Activated CD4-positive, alpha-beta memory T cell treated with anti-CD3 and anti-CD28 coated beads, Interleukin-2, amount 10 ng/mL, durations not matched to agents 7 days and 5 days (primary cell): ENCODE data around the gene ZWINT. TPM values are rescaled to one million over a fixed set of nuclear protein-coding genes. Genes with fewer than 3 reads are reported as not detected.

Experiments used
- CTCF ChIA-PET: fragments of 350-600 bp; sonication (Branson Sonifier 250); formaldehyde crosslinking; loops from one replicate; lab custom pipeline; 2021; ENCODE audit warnings: antibody characterized with exemption, inconsistent platforms; lab: Charles Lee
- POLR2A ChIA-PET: fragments of 350-600 bp; sonication (Branson Sonifier 250); formaldehyde crosslinking; loops from one replicate; lab custom pipeline; 2021; ENCODE audit warnings: antibody characterized with exemption; lab: Charles Lee
- DNase-seq: peaks from one replicate; pipeline ENCODE4 v3.0.0-alpha.2; 2020
- H3K27ac Mint-ChIP-seq: one replicate; pipeline ENCODE4 v1.8.0; 2021; ENCODE audit warnings: mild to moderate bottlenecking, mixed read lengths
- H3K27me3 Mint-ChIP-seq: one replicate; pipeline ENCODE4 v1.8.0; 2021; ENCODE audit warnings: mixed read lengths
- H3K36me3 Mint-ChIP-seq: one replicate; pipeline ENCODE4 v1.8.0; 2021; ENCODE audit warnings: low read depth, mixed read lengths
- H3K4me1 Mint-ChIP-seq: one replicate; pipeline ENCODE4 v1.8.0; 2021; ENCODE audit warnings: mixed read lengths
- H3K4me3 Mint-ChIP-seq: one replicate; pipeline ENCODE4 v1.8.0; 2021; ENCODE audit warnings: mild to moderate bottlenecking, mixed read lengths
- H3K9me3 Mint-ChIP-seq: one replicate; pipeline ENCODE4 v1.8.0; 2021; ENCODE audit warnings: mixed read lengths
- total RNA-seq, 2 experiments: library from RNA; stranded (reverse); gene quantifications; one replicate each; pipeline ENCODE4 v1.2.3, GENCODE V29; 2021

ZWINT gene, protein sequence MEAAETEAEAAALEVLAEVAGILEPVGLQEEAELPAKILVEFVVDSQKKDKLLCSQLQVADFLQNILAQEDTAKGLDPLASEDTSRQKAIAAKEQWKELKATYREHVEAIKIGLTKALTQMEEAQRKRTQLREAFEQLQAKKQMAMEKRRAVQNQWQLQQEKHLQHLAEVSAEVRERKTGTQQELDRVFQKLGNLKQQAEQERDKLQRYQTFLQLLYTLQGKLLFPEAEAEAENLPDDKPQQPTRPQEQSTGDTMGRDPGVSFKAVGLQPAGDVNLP
- total RNA-seq = 10 to 100 TPM; 75.9 to 78.2 TPM

GRCh38 chr10:56360967-56361612 is at the start of gene ZWINT:
ZWINT (minus strand) TSS chr10:56361259; CDS start chr10:56361236, 23 bp downstream.
- peak; percentile 95 for DNase-seq
- CTCF ChIA-PET = interaction anchor here (2.8 kb wide), 1 partner anchor 11 kb away, joined by 11 read pairs; no protein-coding TSS in a partner anchor
- peaks cover 44% of the 10 kb centered on the region for H3K36me3 Mint-ChIP-seq
- POLR2A ChIA-PET = interaction anchor here (0.8 to 1.9 kb wide), 3 partner anchors 9 to 12 kb away, joined by 3 to 10 read pairs (median 8); no protein-coding TSS in a partner anchor
- H3K9me3 Mint-ChIP-seq = no peaks in the 10 kb centered on the region
- peak within 1 kb of the TSS; percentile 81 for H3K27ac Mint-ChIP-seq
- peaks cover 62% of the 10 kb centered on the region for H3K4me1 Mint-ChIP-seq
- H3K27me3 Mint-ChIP-seq = no peaks in the 10 kb centered on the region
- peak within 1 kb of the TSS; percentile 91 for H3K4me3 Mint-ChIP-seq

GRCh38 chr10:56383806-56384205 is 22.7 kb upstream of the ZWINT start:
- Mint-ChIP-seq H3K9me3 (no peaks in the 10 kb centered on the region), H3K36me3 (no peaks in the 10 kb centered on the region), H3K27me3 (peaks cover 1% of the 10 kb centered on the region), H3K4me3 (no peak overlapping the region), H3K4me1 (no peaks in the 10 kb centered on the region), H3K27ac (no peak overlapping the region)
- CTCF ChIA-PET = no interaction called here
- POLR2A ChIA-PET = no interaction called here
- DNase-seq = no peak

DNA sequence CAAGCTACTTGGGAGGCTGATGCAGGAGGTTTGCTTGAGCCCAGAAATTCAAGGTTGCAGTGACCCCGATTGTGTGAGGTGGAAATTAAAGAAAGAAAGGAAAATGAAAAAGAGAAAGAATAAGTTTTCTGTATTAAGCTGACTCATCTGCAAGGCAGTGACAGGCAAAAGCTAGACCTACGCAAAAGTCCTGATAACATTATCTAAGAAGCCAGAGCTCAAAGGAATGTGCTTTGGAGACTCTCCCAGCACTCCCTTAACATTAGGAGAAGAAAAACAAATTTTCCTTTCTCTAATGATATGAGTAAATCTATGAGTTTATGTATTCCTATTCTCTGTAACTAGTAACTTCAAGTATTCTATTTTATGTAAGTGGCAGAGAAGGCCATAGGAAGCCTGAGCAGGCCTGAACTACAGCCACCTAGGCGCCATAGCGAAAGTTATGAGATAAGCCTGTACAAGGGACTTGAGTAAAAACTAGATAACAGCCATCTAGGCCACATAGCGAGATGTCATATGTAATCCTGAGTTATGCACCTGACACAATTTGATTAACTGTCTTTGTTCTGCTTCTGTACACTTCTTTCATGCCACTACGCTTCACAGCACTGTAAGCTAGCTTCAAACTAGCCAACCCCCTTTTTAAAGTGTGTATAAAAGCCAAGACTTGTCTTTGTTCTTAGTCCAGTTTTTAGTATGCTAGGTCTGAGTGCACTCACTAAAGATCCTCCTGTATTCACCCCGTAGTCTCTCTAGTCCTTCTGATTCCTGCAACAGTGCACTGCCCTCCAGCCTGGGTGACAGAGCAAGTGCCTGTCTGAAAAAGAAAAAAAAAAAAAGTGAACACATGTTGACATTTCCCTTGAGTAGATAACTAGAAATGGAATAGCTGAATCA is 9.4 kb upstream of the ZWINT start:
- POLR2A ChIA-PET = no interaction called here

GRCh38 chr10:56360583-56360966 is 484 bp downstream of the ZWINT start:
- POLR2A ChIA-PET = interaction anchor here (1.5 to 1.9 kb wide), 2 partner anchors 9 to 10 kb away, joined by 8 to 10 read pairs; no protein-coding TSS in a partner anchor
- no peaks in the 10 kb centered on the region for H3K9me3 Mint-ChIP-seq
- peak overlapping the region; percentile 81 for H3K27ac Mint-ChIP-seq
- CTCF ChIA-PET = interaction anchor here (2.8 kb wide), 1 partner anchor 11 kb away, joined by 11 read pairs; no protein-coding TSS in a partner anchor
- peaks cover 64% of the 10 kb centered on the region for H3K4me1 Mint-ChIP-seq
- no peaks in the 10 kb centered on the region for H3K27me3 Mint-ChIP-seq
- peaks cover 44% of the 10 kb centered on the region for H3K36me3 Mint-ChIP-seq
- no peak for DNase-seq
- peak overlapping the region; percentile 91 for H3K4me3 Mint-ChIP-seq

More for the DNA sequence above, 9.4 kb upstream of the ZWINT start:
- CTCF ChIA-PET = no interaction called here
- DNase-seq = no peak
- Mint-ChIP-seq H3K27ac (no peak overlapping the region), H3K4me3 (no peak overlapping the region), H3K27me3 (peaks cover 2% of the 10 kb centered on the region), H3K9me3 (peaks cover 20% of the 10 kb centered on the region), H3K4me1 (no peaks in the 10 kb centered on the region), H3K36me3 (peaks cover 6% of the 10 kb centered on the region)

DNA sequence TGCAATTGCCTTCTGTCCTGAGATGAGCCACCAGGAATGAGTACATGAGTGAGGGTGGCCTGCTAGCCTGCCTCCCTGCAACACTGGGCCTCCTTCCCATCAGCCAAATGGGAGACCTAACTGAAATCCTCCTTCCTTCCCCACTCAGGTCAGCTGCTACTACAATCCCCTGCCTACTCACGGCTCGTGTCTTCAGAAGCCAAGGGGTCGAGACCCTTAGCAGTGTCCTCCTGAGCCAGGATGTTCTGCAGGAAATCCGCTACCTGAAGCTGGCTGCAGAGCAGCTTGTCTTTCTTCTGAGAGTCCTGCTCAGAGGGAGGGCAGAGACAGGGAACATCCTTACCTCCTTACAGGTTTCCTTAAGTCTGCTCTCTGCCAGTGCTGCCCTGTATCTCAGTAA is 1.2 kb downstream of the ZWINT start:
- no peak for DNase-seq
- ChIA-PET CTCF (interaction anchor here (2.8 kb wide), 1 partner anchor 10 kb away, joined by 11 read pairs; no protein-coding TSS in a partner anchor), POLR2A (no interaction called here)
- Mint-ChIP-seq H3K4me3 (peak overlapping the region; percentile 91), H3K4me1 (peaks cover 65% of the 10 kb centered on the region), H3K36me3 (peaks cover 47% of the 10 kb centered on the region), H3K27me3 (no peaks in the 10 kb centered on the region), H3K27ac (peak overlapping the region; percentile 81), H3K9me3 (no peaks in the 10 kb centered on the region)

DNA sequence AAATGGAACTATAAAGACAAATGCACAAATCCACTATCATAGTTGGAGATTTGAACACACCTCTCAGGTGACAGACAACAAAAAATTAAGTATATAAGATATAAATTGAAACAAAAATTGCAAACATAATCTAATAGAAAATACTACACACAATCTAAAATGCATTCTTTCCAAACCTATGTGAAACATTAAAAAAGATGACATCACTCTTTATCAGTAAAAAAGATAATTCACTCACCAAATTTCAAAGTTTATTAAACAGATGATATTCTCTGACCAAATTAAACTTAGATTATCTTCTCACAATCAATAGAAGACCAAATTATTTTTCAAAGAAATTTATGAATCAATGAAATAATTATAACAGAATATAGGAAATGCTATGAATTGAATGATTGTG is 4.0 kb downstream of the ZWINT start:
- no peaks in the 10 kb centered on the region for H3K27me3 Mint-ChIP-seq
- no peaks in the 10 kb centered on the region for H3K9me3 Mint-ChIP-seq
- POLR2A ChIA-PET = no interaction called here
- no peak overlapping the region for H3K4me3 Mint-ChIP-seq
- no peak for DNase-seq
- peaks cover 51% of the 10 kb centered on the region for H3K4me1 Mint-ChIP-seq
- H3K27ac Mint-ChIP-seq = no peak overlapping the region
- peaks cover 58% of the 10 kb centered on the region for H3K36me3 Mint-ChIP-seq
- CTCF ChIA-PET = no interaction called here

GRCh38 chr10:56351909-56352630 is 9.0 kb downstream of the ZWINT start:
- no peak for DNase-seq
- Mint-ChIP-seq H3K27me3 (no peaks in the 10 kb centered on the region), H3K4me3 (no peak overlapping the region), H3K27ac (no peak overlapping the region), H3K4me1 (peaks cover 6% of the 10 kb centered on the region), H3K9me3 (no peaks in the 10 kb centered on the region), H3K36me3 (peaks cover 19% of the 10 kb centered on the region)
- ChIA-PET CTCF (interaction anchor here (1.5 kb wide), 1 partner anchor 7 kb away, joined by 4 read pairs; no protein-coding TSS in a partner anchor), POLR2A (interaction anchor here (1.7 kb wide), 1 partner anchor 9 kb away, joined by 10 read pairs; the partner anchor contains the start of gene ZWINT)

DNA sequence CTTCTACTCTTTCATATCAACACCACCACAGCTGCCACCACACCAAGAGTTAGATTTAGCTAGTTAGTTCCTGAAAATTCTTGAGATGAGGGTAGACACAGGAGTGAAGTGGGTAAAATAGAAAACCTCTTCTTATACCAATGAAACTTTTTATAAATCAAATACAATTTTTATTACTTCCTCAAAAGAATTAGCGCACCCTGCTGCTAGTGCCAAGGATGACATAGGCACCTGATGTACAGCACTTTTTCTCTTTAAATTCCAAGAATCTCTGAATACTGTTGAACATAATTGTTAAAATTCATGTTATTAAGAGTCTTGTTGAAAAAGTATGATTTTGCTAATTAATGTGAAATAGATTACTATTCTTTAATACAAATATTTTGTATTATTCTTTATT is 11.4 kb downstream of the ZWINT start:
- Mint-ChIP-seq H3K27me3 (no peaks in the 10 kb centered on the region), H3K27ac (no peak overlapping the region), H3K4me3 (no peak overlapping the region), H3K36me3 (peaks cover 12% of the 10 kb centered on the region), H3K9me3 (no peaks in the 10 kb centered on the region), H3K4me1 (no peaks in the 10 kb centered on the region)
- no peak for DNase-seq
- ChIA-PET POLR2A (interaction anchor here (1.3 to 2.1 kb wide), 2 partner anchors 11 to 13 kb away, joined by 5 to 8 read pairs; partner anchors contain the start of gene ZWINT), CTCF (interaction anchor here (1.4 to 2.6 kb wide), 2 partner anchors 12 to 13 kb away, joined by 3 to 11 read pairs; partner anchors contain the start of gene ZWINT)

DNA sequence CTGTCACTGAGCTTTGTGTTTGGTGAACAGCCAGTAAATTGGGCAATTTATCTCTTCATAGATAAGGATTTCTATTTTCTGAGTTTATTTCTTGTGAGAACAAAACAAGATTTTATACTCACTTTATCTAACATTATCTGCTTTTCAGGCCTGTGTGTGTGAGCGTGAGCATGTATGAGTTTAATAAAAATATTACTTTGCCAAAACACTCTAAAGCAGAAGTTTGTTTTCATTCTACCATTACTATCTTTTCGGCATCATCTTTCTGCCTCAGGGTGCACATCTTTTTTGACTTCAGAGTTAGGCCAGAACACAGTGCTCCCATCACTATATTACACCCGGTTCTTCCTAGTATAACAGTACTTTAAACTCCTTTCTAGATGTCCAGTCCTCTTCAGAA is 13.0 kb downstream of the ZWINT start:
- Mint-ChIP-seq H3K36me3 (peaks cover 6% of the 10 kb centered on the region), H3K4me1 (no peaks in the 10 kb centered on the region), H3K4me3 (no peak overlapping the region), H3K27me3 (no peaks in the 10 kb centered on the region), H3K27ac (no peak overlapping the region), H3K9me3 (no peaks in the 10 kb centered on the region)
- no peak for DNase-seq
- CTCF ChIA-PET = no interaction called here
- POLR2A ChIA-PET = no interaction called here

DNA sequence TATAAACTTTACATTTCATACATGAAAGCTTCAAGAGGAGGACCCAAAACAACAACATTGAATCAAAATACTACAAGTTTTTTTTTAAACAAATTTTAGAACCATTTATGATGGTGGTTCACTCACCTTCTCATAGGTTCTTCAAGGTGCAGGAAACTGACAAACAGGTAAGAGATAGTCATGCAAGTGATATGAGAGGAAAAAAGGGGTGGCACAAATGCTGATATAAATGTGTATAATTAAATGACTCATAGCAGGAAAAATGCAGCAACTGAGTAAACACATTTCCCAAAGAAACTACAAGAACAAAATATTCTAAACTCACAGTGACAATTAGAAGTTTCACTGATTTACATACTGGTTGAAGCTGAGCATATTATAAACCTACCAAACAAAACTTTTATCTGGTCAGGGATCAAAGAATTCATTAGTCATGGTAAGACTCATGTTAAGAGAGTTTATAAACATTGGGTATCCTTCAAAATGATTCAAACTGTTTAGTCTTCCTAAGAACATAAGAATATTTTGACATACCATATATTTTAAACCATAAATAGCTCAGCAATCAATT is 14.1 kb downstream of the ZWINT start:
- peaks cover under 1% of the 10 kb centered on the region for H3K36me3 Mint-ChIP-seq
- no peak overlapping the region for H3K4me3 Mint-ChIP-seq
- ChIA-PET CTCF (no interaction called here), POLR2A (no interaction called here)
- H3K27ac Mint-ChIP-seq = no peak overlapping the region
- H3K4me1 Mint-ChIP-seq = no peaks in the 10 kb centered on the region
- H3K27me3 Mint-ChIP-seq = no peaks in the 10 kb centered on the region
- no peak for DNase-seq
- no peaks in the 10 kb centered on the region for H3K9me3 Mint-ChIP-seq

DNA sequence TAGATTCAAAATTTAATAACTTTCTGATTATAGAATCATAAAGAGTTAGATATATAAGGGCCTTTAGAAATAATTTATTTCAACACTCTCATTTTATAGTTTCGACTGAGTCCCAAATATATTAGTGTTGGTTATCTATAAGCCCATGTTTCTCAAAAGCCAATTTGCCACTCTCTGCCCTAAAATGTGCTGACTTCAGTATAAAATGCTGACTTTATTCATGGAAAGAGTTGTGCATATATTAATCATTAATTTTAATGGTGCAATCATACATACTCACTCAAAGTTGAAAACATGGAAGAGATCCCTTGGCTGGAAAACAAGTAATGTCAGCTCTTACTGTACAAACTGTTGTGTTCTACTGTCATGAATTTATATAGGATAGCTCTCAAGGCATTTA is 19.4 kb downstream of the ZWINT start:
- ChIA-PET CTCF (no interaction called here), POLR2A (no interaction called here)
- DNase-seq = no peak
- H3K9me3 Mint-ChIP-seq = no peaks in the 10 kb centered on the region
- no peaks in the 10 kb centered on the region for H3K4me1 Mint-ChIP-seq
- no peaks in the 10 kb centered on the region for H3K27me3 Mint-ChIP-seq
- H3K36me3 Mint-ChIP-seq = no peaks in the 10 kb centered on the region
- no peak overlapping the region for H3K4me3 Mint-ChIP-seq
- no peak overlapping the region for H3K27ac Mint-ChIP-seq

DNA sequence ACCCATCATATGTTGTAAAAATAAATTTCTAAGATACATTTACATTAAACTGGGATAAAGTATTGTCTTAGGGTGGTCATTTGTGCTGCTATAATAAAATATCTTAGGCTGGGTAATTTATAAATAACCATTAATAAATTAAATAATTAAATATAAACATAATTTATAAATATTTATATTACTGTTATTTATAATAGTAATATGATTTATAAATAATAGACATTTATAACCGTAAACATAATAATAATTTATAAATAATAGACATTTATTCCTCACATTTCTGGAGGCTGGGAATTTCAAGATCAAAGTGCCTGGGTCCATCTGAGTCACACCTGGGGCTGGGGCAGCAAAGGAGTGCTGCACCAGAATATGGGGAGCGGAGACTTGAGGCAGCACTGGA is 31.1 kb downstream of the ZWINT start:
- Mint-ChIP-seq H3K36me3 (no peaks in the 10 kb centered on the region), H3K4me1 (no peaks in the 10 kb centered on the region), H3K9me3 (no peaks in the 10 kb centered on the region), H3K4me3 (no peak overlapping the region), H3K27me3 (no peaks in the 10 kb centered on the region), H3K27ac (no peak overlapping the region)
- ChIA-PET CTCF (no interaction called here), POLR2A (no interaction called here)
- DNase-seq = no peak
